Thyroid gland (tissue), 4 donors: ENCODE data around the gene ZNF839. TPM values are rescaled to one million over a fixed set of nuclear protein-coding genes. Genes with fewer than 3 reads are reported as not detected.

Experiments used
- DNase-seq, 2 donors: peaks; one replicate each; pipeline ENCODE4 v3.0.0-alpha.2; 2019
- H3K27ac ChIP-seq, 3 donors: fragments of 200-600 bp; sonication (generic); 1 replicate in 2 of 3; 2 replicates in 1 of 3; pipeline ENCODE4 v1.5.1; 2016 to 2019; ENCODE audit warnings: mild to moderate bottlenecking in 1 of 3, moderate library complexity in 1 of 3
- H3K27me3 ChIP-seq: fragments of 200-600 bp; sonication (generic); one replicate; pipeline ENCODE4 v1.5.1; 2019
- H3K36me3 ChIP-seq, 2 donors: fragments of 200-600 bp; sonication (generic); one replicate each; pipeline ENCODE4 v1.5.1; 2016 to 2019
- H3K4me1 ChIP-seq, 2 donors: fragments of 200-600 bp; sonication (generic); one replicate each; pipeline ENCODE4 v1.5.1; 2017 to 2019
- H3K4me3 ChIP-seq, 3 donors: fragments of 200-600 bp; sonication (generic); replicated peaks in 1 of 3; 1 replicate in 2 of 3; 2 replicates in 1 of 3; pipeline ENCODE4 v1.5.1; 2016; ENCODE audit warnings: mild to moderate bottlenecking in 1 of 3
- H3K9me3 ChIP-seq: fragments of 200-600 bp; sonication (generic); one replicate; pipeline ENCODE4 v1.5.1; 2017
- CTCF ChIP-seq, 6 experiments: fragments of 200-600 bp in 3 of 6; fragments of 450-650 bp in 3 of 6; sonication (generic) in 3 of 6; IDR thresholded peaks; one replicate each; pipeline ENCODE4 v1.5.1; 2016 to 2019; ENCODE audit warnings: antibody characterized with exemption in 6 of 6, mild to moderate bottlenecking in 2 of 6, inconsistent platforms in 1 of 6, moderate library complexity in 1 of 6
- POLR2A ChIP-seq, 2 donors: fragments of 450-650 bp; IDR thresholded peaks; one replicate each; pipeline ENCODE4 v1.6.1; 2017; ENCODE audit warnings: antibody characterized with exemption in 2 of 2, mild to moderate bottlenecking in 2 of 2, moderate library complexity in 1 of 2
- WGBS, 2 donors: methylation state at CpG; one replicate each; pipeline ENCODE4 v1.1.5; 2017; 5-methylcytosine and 5-hydroxymethylcytosine counted together
- intact Hi-C: fragments of 100-400 bp; cut with DNase I; formaldehyde crosslinking; loops from one replicate; pipeline ENCODE4 v1.15.1; 2023
- total RNA-seq, 4 donors: library from RNA; depleted of rRNA; stranded (reverse); fragments of >200 nt; gene quantifications; one replicate each; pipeline ENCODE4 v1.2.3, GENCODE V29; 2016

The ZNF839 gene
- total RNA-seq, 4 donors from 2014 or later: 9.1 to 14.2 (median 12.9) TPM

GRCh38 chr14:102390064-102390855 lies 70.7 kb downstream of the ZNF839 start:
- Histone ChIP-seq H3K9me3 (no peaks in the 10 kb centered on the region), H3K27ac (peak overlapping the region in 1 of 3 donors; percentile 4), H3K27me3 (no peaks in the 10 kb centered on the region), H3K36me3 (no peaks in the 10 kb centered on the region), H3K4me1 (no peaks in the 10 kb centered on the region), H3K4me3 (no peak overlapping the region)
- 72 to 79% methylated on average over 2 of the region's 2 CpGs for WGBS, 2 donors
- intact Hi-C loops: no loop called here
- TF ChIP-seq POLR2A (IDR thresholded peaks at IDR 0.05): no peak
- no peak for TF ChIP-seq CTCF (IDR thresholded peaks at IDR 0.05)
- no peak for DNase-seq

Other genes with a start within 250 kb of the ZNF839 start
- gene HSP90AA1, start 232.7 kb upstream of the ZNF839 start, total RNA-seq: 100 to 1,000 TPM; 217 to 405 (median 278) TPM
- gene WDR20, start 179.8 kb upstream of the ZNF839 start, total RNA-seq: 10 to 100 TPM; 27.1 to 48.8 (median 37.6) TPM
- gene MOK, start 14.6 kb upstream of the ZNF839 start, total RNA-seq: 10 to 100 TPM; 38.6 to 57.7 (median 45.2) TPM
- gene CINP, start 43.1 kb downstream of the ZNF839 start, total RNA-seq: 10 to 100 TPM; 31.9 to 43.3 (median 39.7) TPM
- gene TECPR2, start 43.2 kb downstream of the ZNF839 start, total RNA-seq: 10 to 100 TPM; 11.8 to 23.8 (median 19.0) TPM
- 10 to 100 TPM; 36.4 to 62.8 (median 55.0) TPM for gene ANKRD9, start 190.0 kb downstream of the ZNF839 start, total RNA-seq